A204.1 (cell line): ENCODE measurements around the gene PGF.

Experiments used
- FAIRE-seq: peaks from 2 replicates; lab custom pipeline; 2012; peaks lifted over from hg19 to GRCh38; lab: Jason Lieb, UNC

PGF gene

DNA sequence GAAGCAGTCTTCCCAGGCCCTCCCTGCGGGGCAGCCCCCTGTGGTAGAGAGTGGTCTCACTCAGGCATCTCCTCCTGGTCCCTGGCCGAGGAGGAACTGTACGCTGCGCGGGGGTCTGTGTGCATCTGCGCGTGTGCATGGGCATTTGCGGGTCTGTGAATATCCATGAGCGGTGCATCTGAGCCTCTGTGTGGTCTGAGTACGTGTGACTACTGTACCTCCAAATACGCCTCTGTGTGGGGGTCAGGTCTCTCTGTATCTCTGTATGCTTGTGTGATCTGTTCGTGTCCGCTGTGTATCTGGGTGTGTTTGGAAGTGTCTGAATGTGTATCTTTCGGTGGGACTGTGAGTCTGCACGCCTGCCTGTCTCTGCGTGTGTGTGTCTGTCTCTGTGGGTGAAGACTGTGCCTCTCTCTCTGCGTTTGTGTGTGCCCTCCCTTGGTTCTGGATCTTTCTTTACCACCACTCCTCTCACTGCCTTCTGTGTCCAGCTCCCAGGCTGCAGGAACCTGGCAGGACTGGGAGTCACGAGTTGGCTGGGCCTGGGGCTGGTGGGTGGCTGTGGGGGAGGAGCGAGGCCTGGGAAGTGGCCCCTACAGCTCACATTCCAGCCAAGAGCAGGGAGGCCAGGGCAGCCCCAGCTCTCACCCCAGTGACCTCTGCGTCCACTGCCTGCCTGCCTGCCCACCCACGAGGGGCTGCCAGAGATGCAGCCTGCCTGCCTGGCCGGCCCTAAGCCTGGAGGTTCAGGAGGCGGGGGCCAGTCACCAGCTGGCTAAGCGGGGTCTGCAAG is 1.1 kb upstream of the PGF start:
- no peak for FAIRE-seq

DNA sequence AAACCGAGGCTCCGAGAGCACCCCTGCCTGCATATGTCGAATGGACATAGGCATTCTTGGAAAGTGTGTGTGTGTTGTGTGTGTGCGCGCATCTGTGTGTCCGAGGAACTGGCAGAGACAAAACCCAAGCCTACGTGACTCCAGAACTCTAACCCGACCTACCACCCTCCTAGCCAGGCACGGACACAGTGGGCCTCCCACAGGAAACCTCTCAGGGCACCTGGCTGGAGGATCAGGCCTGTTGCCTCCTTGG is 556 bp upstream of the PGF start:
- FAIRE-seq = no peak

DNA sequence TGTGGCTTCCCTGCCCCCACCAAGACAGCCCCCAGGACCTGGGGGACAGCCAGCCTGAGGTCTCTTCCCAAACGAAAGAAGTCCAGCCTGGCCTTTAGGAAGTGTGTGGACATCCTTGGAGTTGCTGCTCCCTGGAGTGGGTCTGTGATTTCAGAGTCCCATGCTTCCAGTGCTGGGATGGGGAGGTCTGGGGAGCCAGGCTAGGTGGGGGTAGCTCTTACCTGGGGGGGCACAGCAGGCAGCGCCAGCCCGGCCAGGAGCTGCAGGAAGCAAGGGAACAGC is 509 bp downstream of the PGF start:
- FAIRE-seq = no peak

DNA sequence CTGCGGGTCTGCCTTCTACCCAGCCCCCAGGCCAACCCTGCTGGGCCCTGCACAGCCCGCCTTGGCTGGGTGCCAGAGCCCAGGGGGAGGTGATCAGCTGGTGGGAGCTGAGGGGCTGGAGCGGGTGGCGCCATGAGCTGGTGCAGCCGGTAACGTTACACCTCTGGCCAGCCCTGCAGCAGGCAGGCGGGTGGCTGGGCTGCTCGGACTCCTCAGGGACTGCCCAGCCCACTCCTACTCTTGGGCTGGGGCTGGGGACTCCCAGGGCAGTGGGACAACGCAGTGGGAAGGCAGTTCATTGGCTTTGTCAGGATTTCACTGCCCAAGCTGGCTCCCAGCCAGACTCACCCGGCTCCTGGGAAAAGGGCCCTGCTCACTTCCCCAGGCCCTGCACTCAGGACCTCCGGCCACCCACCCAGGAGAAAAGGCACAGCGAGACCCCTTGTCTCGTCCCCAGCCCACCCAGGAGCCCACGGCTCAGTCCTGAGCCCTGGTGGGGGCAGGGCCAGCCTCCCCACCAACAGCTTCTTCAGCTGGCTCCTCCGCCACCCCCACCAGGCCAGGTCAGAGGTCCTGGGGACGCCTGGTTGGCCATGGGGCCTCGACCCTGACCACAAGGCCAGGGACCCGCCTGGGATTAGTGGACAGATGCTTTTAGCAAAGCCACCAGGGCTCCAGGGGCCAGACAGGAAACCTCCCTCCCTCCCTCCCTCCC is 1.0 kb downstream of the PGF start:
- no peak for FAIRE-seq

DNA sequence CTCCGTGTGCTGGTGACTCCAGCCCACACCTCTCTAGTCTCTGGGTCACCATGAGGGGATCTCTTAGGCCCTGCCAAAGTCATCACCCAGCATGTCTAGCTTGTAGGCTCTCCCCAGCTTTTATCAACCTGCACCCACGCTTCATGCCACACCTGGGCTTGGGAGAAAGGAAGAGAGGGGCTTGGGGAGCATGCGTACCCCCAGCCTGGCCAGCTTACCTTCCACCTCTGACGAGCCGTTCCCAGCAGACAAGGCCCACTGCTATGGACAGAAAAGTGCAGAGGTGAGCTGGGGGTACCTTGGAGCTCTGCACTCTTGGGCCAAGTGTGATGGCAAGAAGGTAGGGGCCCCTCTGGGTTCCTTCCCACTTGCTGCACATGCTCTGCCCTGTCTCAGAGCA is 1.7 kb downstream of the PGF start:
- no peak for FAIRE-seq

DNA sequence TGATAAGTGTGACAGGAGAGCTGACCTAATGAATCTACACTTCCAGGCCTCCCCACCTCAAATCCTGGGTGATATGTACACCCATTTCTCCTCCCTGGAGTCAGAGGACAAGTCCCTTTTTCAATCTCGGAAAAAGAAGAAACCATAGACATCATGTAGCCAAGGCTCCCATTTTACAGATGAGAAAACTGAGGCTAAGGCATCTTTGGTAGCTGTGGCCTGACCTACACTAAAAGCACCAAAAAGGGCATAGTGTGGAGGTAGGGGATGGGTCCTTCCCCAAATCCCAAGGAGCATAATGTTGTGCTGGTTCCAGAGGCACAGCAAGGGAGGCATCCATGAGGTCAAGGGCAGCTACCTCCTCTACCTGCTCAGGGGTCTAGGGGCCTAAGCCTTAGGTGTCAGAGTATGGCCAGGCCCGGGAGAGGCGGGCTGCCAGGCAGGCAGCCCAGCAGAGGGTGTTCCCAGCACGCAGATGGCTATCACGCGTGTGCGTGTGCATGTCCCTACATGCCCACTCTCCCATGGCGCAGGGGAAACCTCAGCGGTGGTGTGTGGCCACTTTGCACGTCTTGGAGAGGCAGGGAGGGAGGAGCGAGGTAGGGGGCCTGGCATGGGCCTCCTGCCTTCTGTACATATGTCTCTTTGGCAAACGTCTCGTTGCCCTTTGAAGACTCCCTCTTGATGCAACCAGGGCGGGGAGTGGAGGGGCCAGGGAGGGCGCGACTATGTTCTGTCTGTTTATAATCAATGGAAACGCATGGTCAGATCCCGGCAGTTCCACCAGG is 2.5 kb downstream of the PGF start:
- no peak for FAIRE-seq

DNA sequence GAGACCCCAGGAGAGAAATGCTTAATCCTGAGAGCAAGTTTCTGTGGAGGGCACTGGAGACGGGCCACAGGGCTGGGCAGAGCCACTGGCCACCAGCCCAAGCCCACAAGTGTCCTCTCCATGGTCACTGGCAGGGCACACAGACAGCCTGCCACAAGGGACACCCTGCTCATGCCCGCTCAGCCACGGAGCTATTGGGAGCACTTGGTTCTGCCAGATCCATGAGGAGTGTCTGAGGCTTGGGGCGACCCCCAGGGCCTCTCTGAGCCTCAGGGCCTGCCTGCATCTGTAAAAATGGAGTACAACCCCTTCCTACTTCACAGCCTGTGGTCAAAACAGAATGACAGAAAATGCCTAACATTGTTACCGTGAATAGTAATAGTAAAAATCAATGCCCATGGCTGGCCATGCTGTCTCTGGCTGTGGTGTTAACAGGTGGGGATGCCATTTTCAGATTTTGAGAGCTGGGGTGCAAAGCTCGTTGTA is 3.2 kb downstream of the PGF start:
- FAIRE-seq = no peak

DNA sequence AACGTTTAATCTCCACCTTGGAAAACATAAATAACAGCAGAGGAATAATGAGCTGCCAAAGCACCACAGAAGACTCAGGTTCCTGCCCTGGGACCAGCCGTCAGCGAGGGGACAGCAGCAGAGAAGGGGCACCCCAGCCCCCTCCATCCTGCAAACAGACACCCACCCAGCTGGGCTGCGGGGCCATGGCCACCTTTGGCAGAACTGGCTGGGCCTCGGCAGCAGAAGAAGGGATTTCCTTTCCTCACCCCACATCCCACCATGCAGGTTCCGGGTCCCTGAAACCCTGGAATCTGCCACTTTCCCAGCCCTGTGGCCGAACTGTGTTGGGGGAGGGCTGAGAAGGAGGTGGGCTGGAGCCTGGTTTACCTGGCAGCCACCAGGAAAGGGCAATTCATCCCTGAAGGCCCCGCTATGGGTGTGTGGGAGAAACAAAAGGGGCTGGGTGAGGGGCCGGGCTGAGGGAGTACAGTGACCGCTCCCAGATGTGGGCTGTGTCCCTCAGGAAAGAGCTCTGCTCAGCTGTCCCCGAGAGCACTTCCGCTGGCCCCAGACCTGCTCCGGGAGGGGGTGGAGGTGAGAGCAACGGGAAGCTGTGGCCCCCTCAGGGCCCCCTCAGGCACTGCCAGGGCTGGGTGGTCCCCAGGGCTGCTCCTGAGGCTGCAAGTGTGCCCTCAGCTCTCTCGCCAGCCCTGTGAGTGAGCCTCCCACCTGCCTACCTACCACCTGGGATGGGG is 3.8 kb downstream of the PGF start:
- no peak for FAIRE-seq

DNA sequence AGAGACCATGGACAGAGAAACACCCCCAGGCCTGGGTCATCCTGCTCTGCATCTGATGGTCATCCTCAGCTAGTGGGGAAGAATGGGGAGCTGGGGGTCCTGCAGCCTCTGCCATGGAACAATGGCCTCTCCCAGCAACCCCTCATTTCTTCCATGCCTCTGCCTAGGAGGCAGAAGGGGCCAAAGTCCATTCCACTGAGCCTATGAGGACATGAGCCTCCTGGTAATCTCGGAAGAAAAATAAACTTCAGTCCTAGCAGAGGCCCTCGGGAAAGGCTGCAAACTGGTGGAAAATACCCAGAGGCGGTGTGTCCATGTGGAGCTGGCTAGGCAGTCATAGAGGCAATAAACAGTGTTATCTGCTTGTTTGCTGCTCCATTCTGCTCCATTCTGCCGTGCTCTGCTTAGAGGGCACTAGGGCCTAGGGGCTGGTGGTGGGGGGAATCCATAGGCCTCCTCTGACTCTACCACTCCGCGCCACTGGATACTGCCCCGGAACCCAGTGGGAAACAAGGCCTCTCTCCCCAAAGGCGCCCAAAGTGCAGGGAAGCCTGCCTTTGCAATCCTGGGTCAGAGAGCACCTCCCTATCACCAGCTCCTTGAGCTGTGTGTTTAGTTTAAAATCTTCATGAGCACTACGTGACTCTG is 4.5 kb downstream of the PGF start:
- FAIRE-seq = no peak

DNA sequence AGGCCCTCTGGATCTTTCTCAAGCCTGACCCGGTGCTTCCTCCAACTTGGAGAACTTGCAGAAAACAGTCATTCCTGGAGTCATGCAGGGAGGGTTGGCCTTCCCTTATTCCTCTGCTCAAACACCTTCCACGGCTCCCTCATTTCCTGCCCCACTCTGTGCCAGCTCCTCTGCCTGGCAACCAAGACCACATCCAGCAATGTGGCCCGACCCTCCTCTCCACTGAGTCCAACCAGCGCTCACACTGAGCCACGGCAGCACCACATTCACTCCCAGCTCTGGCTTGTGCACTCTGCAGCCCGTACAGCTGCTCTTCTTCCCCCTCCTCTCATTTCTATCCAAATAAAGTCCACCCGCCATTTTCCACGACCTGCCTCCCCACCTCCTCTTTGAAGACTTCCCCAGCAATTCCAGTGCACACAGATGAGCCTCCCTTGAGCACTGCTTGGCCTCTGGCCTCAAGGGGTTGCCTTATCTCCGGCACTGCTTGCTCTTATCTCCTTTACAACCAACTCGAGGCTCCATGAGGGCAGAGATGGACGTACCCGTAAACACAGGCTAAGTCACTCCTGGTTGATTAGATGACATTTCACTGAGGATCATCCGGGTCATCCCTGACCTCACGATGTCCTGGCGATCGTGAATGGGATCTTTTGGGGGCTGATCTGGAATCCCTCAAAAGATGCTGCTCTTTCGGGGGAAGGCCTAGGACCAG is 5.4 kb downstream of the PGF start:
- no peak for FAIRE-seq

DNA sequence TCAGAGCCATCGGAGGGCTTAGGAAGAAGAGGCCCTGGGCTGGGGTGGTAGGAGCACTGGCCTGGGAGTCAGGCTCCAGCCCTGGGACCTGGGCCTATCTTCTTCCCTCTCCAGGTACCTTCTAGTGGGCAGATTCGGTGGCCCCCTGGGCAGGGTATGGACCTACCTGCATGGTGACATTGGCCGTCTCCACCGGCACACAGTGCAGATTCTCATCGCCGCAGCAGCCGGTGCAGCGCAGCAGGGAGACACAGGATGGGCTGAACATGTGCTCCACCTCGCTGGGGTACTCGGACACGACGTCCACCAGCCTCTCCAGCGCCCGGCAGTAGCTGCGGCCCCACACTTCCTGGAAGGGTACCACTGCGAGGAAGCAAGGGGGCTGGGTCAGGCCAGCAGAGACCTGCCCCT is 6.2 kb downstream of the PGF start:
- no peak for FAIRE-seq

DNA sequence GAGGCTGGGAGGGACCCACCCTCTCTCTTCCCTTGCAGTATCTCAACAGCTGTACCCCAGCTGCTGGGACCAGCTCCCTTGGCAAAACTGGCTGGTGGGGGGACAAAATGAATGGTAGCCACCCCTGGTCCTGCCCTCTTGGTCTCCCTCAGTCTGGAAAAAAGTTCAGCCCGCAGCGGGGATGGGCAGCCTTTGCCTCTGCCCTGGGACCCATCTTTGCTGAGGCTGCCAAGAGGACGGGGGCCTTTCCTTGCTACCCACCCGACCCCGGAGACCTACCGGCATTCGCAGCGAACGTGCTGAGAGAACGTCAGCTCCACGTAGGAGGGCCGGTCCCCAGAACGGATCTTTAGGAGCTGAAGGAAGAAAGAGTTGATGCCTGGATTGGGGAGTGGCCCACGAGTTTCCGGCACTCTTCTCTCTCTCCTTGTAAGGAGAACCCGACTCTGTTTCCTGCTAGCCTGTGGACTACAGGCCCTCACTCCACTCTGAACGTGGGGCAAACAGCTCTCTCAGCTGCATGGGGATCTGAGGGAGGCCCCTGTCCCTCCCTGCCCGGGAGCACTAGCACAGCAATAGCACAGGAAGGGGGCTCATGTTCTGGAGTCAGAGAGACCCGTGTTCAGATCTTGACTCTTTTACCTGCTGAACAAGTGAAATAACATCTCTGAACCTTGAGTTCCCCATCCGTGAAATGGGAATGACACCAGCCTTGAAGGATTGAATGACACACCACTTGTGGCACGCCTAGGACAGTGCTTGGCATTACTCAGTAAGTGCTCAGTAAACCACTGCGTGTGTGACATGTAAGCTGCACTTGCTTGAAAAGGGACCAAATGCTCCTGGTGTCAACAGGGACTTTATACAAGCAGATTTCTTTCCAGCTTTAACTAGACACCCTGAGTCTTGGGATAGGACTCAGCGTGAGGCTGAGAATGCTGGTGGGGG is 6.9 kb downstream of the PGF start:
- no peak for FAIRE-seq

DNA sequence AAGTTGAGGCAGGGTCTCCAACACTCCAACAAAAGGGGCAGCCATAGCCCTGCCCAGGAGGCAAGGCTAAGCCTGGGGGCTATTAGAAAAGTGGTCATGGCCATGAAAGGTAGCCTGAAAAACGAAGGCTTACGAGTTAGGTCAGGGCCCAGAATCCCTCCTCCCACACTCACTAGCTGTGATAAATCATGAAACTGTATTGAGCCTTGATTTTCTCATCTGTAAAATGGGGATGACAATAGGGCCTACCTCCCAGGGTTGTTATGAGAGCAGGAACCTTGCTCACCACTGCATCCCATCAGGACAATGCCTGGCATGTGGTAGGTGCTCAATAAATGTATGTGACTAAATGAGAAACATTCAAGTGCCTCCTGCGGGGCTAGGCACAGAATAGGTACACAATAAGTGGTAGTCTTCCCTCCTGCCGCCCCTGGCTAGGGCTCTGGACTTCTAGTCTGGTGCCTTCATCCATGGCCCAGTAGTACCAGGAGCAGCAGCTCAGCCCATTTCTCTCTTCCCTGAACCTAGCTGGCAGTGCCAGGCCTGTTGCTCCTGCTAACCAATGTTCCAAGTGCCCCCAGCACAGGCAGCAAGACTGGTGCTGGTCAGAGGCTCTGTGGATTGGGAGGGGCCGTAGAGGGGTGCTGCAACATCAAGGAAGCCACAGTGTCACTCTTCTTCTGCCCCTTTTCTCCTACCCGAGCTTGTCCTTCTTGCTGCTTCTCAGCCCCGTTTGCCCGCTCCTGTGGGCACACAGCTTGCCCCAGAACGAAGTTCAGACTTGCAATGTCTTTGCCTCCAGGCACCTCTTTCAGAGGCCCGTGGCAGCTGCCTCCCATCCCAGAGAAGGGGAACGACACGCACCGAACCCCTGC is 7.8 kb downstream of the PGF start:
- FAIRE-seq = no peak

DNA sequence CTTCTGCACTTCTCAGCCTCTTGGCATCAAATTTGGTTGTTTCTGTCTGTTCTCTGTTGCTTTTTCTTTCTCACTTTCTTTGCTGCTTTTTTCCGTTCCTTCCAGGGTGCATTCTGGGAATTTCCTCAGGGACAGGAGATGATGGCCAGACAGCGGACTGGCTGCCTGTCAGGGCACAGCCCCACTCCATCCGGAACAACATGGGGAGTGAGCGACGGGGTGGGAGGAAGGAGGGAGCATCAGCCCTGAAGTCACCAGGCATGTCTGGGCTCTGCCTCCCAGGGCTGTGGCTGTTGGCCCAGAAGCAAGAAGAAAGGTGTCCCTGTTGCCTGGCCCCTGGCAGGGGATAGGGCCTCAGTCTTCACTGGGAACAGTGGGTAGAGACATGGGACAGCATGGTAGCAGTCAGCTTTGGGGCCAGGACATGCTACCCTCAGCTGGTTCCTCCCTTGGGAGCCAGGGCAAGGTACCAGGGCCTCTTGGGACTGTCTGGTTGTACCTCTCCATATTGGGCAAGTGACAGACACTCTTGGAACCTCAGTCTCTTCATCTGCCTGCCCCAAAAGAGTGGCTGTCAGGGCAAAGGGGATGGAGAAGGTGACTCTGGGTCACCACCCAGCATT is 8.6 kb downstream of the PGF start:
- no peak for FAIRE-seq

DNA sequence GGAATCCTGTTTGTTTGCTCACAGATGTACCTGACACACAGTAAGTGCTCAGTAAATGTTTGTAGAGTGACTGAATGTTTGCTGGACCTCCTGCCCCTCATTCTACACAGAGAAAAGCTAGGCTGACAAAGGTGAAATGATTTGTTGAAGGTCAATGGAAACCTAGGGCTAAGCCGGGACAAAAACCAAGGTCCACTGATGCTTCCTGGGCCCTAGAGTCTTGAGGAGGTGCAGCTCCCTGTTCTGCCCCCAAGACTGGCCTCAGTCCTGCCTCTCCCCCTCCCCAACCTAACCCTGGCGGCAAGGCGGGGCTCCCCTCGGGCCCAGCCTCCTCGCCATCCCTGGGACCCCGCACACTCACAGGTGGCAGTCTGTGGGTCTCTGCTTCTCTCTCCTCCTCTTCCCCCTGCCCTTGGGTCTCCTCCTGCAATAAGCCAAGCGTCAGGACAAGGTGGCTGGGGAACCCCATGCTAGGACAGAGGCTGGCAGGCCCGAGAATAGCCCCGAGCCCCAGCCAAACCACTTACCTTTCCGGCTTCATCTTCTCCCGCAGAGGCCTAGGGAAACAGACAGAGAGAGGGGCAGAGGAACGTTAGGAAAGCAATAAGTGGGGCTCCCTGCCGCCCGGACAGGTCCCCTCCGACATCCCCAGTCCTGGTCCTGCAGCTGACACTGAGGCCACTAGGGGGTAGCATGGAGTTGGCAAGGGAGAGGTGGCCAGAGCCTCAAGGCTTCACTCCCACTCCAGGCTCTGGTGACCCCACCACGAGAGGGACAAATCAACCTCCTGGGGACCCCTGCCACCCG is 9.3 kb downstream of the PGF start:
- no peak for FAIRE-seq

DNA sequence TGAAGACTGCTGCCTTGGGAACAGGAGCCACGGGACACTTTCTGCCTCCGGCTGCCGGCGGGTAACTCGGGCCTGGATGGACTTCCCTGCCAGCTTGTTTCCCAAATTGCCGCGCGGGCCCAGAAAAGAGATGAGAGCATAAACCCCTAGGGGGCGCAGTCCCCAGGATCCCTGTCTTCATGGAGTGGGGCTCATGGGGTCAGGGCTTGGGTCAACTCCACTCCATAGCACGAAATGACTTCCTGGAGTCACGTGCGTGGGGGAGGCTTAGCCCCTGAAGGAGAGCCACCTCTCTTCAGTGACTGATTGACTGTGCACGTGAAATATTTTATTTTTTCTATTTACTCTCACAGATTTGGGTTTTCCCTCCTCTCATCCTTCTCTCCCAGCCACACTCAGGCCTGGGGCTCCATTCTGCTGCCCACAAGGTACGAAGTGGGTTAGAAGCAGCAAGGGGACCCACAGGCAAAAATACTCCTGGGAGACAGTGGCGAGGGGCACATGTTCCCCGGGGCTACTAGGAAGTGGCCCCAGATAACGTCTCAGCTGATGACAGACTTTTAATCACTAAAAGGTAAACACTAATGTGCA is 10.0 kb downstream of the PGF start:
- FAIRE-seq = no peak

DNA sequence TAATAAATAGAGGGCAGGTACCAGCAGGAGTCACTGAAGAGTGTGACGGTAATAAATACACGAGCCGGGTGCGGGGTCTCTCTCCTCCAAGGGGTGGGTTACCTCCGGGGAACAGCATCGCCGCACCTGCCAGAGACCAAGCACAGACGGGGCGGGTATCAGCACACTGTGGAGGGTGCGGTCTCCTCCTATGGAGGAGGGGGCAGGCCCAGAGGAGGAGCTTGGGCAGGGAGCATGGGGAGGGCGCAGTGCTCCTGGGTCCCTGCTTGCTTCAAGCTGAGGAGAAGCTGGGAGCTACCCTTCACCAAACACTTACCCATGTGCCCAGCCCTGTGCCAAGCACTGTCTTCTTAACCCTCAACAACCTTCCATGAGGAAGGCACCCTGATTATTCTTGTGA is 12.8 kb downstream of the PGF start:
- no peak for FAIRE-seq

DNA sequence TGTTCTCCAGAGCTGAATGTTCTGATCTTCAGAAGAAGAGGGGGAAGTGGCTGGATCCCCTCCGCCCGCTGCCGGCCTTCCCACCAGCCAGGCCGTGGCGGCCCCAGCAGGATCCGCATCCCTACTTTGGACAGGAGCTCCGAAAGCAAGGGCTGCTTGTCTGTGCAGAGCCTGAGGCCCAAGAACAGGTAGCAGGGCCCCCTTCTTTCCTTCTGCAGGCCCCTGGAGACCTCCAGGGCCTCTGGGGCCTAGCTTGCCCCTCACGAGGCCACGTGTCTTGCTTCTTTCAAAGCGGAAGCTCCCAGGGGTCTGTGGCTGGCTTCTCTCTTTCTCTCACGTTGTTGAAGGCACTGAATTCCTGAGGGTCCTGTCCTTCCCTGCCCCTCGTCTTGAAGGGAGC is 13.2 kb downstream of the PGF start:
- FAIRE-seq = no peak
